HepG2 (cell line): ENCODE measurements around the gene NEK8. TPM values are rescaled to one million over a fixed set of nuclear protein-coding genes. Genes with fewer than 3 reads are reported as not detected.

Experiments
- BCL6 ChIP-seq: IDR thresholded peaks from 2 replicates; pipeline ENCODE4 v1.6.1; 2016; ENCODE audit warnings: missing genetic modification reagents, missing compliant biosample characterization
- CREB1 ChIP-seq, 2 experiments: fragments of 450-650 bp in 1 of 2; IDR thresholded peaks; 2 replicates each; pipeline ENCODE4 v1.6.1; 2016 to 2017; ENCODE audit warnings: control low read depth in 1 of 2, mild to moderate bottlenecking in 1 of 2, missing compliant biosample characterization in 1 of 2, missing genetic modification characterization in 1 of 2
- CREM ChIP-seq, 2 experiments: sonication (generic) in 1 of 2; formaldehyde crosslinking in 1 of 2; IDR thresholded peaks; 2 replicates each; pipeline versions ENCODE4 v1.4.0 to v1.6.1; 2016 to 2020; ENCODE audit warnings: antibody characterized with exemption in 1 of 2, mild to moderate bottlenecking in 1 of 2, missing genetic modification reagents in 1 of 2
- ESRRA ChIP-seq: sonication (generic); formaldehyde crosslinking; IDR thresholded peaks from 2 replicates; pipeline ENCODE4 v1.5.1; 2020; ENCODE audit warnings: mild to moderate bottlenecking, low read depth, missing genetic modification reagents
- FOXO1 ChIP-seq: sonication (generic); formaldehyde crosslinking; IDR thresholded peaks from 2 replicates; pipeline ENCODE4 v1.4.0; 2020; ENCODE audit warnings: missing genetic modification reagents
- GATAD2A ChIP-seq: IDR thresholded peaks from 2 replicates; pipeline ENCODE4 v1.6.1; 2016
- GLI4 ChIP-seq: sonication (generic); formaldehyde crosslinking; IDR thresholded peaks from 2 replicates; pipeline ENCODE4 v1.5.1; 2020; ENCODE audit warnings: missing genetic modification reagents, mild to moderate bottlenecking, moderate library complexity, borderline replicate concordance
- HDAC1 ChIP-seq: sonication (generic); formaldehyde crosslinking; IDR thresholded peaks from 2 replicates; pipeline ENCODE4 v1.5.1; 2020; ENCODE audit warnings: mild to moderate bottlenecking, missing genetic modification reagents
- MAX ChIP-seq: IDR thresholded peaks from 2 replicates; pipeline ENCODE4 v1.6.1; 2012; ENCODE audit warnings: inconsistent platforms
- NCOR1 ChIP-seq: fragments of 200-600 bp; sonication (generic); IDR thresholded peaks from 2 replicates; pipeline ENCODE4 v1.7.0; 2017; ENCODE audit warnings: antibody characterized with exemption, low read length, borderline replicate concordance
- SAP130 ChIP-seq: IDR thresholded peaks from 2 replicates; pipeline ENCODE4 v1.6.1; 2016; ENCODE audit warnings: low read depth
- SIX1 ChIP-seq: sonication (generic); formaldehyde crosslinking; IDR thresholded peaks from 2 replicates; pipeline ENCODE4 v1.4.0; 2020; ENCODE audit warnings: missing genetic modification reagents, borderline replicate concordance
- SNAPC5 ChIP-seq: sonication (generic); formaldehyde crosslinking; IDR thresholded peaks from 2 replicates; pipeline ENCODE4 v1.8.1; 2023; ENCODE audit warnings: mild to moderate bottlenecking, missing genetic modification reagents, borderline replicate concordance
- ZMYM2 ChIP-seq: sonication (generic); formaldehyde crosslinking; IDR thresholded peaks from 2 replicates; pipeline ENCODE4 v1.8.0; 2022; ENCODE audit warnings: mild to moderate bottlenecking, missing genetic modification reagents
- ZNF12 ChIP-seq: sonication (generic); formaldehyde crosslinking; IDR thresholded peaks from 2 replicates; pipeline ENCODE4 v1.5.0; 2020; ENCODE audit warnings: missing genetic modification reagents
- ZNF580 ChIP-seq: IDR thresholded peaks from 2 replicates; pipeline ENCODE4 v1.6.1; 2016; ENCODE audit warnings: low read depth, borderline replicate concordance
- ZNF597 ChIP-seq: sonication (generic); formaldehyde crosslinking; IDR thresholded peaks from 2 replicates; pipeline ENCODE4 v1.5.0; 2020; ENCODE audit warnings: missing genetic modification reagents
- ZNF792 ChIP-seq: IDR thresholded peaks from 2 replicates; pipeline ENCODE4 v1.6.1; 2016
- polyA plus RNA-seq, 8 experiments: library from polyadenylated mRNA; depleted of rRNA in 3 of 8; stranded (reverse) in 7 of 8; unstranded in 1 of 8; fragments of >200 nt; fragmentation: Illumina TruSeq in 4 of 8; extraction: Trizol in 4 of 8; gene quantifications; 2 replicates each; pipeline versions ENCODE4 v1.2.1 to v1.2.3, GENCODE V29; 2011 to 2016; ENCODE audit warnings: low read depth in 4 of 8, missing spikeins in 1 of 8, mixed read lengths in 1 of 8; ENCODE audit not compliant: insufficient read depth in 1 of 8
- total RNA-seq, 5 experiments: library from RNA; depleted of rRNA; stranded (reverse); fragments of >200 nt; fragmentation: Illumina TruSeq; extraction: Trizol; gene quantifications; 2 replicates each; pipeline ENCODE4 v1.2.3, GENCODE V29; 2016; ENCODE audit warnings: low read depth in 1 of 5
- TF ChIP-seq, protein P1 (sequence below): IDR thresholded peaks from 2 replicates; pipeline ENCODE4 v1.6.1; 2016
- TF ChIP-seq, protein P2 (sequence below): IDR thresholded peaks from 2 replicates; pipeline ENCODE4 v1.6.1; 2016; ENCODE audit warnings: missing compliant biosample characterization, missing genetic modification reagents, borderline replicate concordance

The NEK8 gene
- total and polyA plus RNA-seq, 2 of the 13 experiments (the other 11 are each of a cell fraction or from before 2014, with no cell fraction given) = 5.8 to 13.5 TPM

GRCh38 chr17:28744104-28744971, 15.8 kb downstream of the NEK8 start (continued):
- TF ChIP-seq BCL6 (CRISPR knock-in tag) = peak; percentile 48; the same call in 1 of the 2 replicates
- peak; percentile 27 for TF ChIP-seq MAX
- 0 out of 2 replicates have a peak, but pooled peaks have one; percentile 18 for TF ChIP-seq ZNF792 (CRISPR knock-in tag)
- 0 out of 2 replicates have a peak, but pooled peaks have one; percentile 22 for TF ChIP-seq GLI4 (CRISPR knock-in tag)
- peak; percentile 56 for TF ChIP-seq HDAC1 (CRISPR knock-in tag)
- TF ChIP-seq GATAD2A (CRISPR knock-in tag) = peak; percentile 51
- TF ChIP-seq, protein P1, sequence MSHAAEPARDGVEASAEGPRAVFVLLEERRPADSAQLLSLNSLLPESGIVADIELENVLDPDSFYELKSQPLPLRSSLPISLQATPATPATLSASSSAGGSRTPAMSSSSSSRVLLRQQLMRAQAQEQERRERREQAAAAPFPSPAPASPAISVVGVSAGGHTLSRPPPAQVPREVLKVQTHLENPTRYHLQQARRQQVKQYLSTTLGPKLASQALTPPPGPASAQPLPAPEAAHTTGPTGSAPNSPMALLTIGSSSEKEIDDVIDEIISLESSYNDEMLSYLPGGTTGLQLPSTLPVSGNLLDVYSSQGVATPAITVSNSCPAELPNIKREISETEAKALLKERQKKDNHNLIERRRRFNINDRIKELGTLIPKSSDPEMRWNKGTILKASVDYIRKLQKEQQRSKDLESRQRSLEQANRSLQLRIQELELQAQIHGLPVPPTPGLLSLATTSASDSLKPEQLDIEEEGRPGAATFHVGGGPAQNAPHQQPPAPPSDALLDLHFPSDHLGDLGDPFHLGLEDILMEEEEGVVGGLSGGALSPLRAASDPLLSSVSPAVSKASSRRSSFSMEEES (CRISPR knock-in tag) = peak; percentile 42
- peak; percentile 81 for TF ChIP-seq SAP130 (CRISPR knock-in tag)
- peak; percentile 99 for TF ChIP-seq CREB1 (IDR thresholded peaks at IDR 0.05)
- TF ChIP-seq CREB1 (CRISPR knock-in tag; IDR thresholded peaks at IDR 0.05) = peak; percentile 91
- TF ChIP-seq ZNF12 (CRISPR knock-in tag) = 0 out of 2 replicates have a peak, but pooled peaks have one; percentile 20
- TF ChIP-seq ZMYM2 (CRISPR knock-in tag) = peak; percentile 88
- 0 out of 2 replicates have a peak, but pooled peaks have one; percentile 10 for TF ChIP-seq SIX1 (CRISPR knock-in tag)
- no peak; the same call in 1 of the 2 replicates for TF ChIP-seq FOXO1
- TF ChIP-seq, protein P2, sequence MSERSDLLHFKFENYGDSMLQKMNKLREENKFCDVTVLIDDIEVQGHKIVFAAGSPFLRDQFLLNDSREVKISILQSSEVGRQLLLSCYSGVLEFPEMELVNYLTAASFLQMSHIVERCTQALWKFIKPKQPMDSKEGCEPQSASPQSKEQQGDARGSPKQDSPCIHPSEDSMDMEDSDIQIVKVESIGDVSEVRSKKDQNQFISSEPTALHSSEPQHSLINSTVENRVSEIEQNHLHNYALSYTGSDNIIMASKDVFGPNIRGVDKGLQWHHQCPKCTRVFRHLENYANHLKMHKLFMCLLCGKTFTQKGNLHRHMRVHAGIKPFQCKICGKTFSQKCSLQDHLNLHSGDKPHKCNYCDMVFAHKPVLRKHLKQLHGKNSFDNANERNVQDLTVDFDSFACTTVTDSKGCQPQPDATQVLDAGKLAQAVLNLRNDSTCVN = peak; percentile 35; the same call in 1 of the 2 replicates
- TF ChIP-seq SNAPC5 (CRISPR knock-in tag) = no peak
- TF ChIP-seq CREM (IDR thresholded peaks at IDR 0.05) = peak; percentile 88
- TF ChIP-seq CREM (CRISPR knock-in tag; IDR thresholded peaks at IDR 0.05) = peak; percentile 76; the same call in 1 of the 2 replicates
- no peak for TF ChIP-seq ZNF597 (CRISPR knock-in tag)
- 0 out of 2 replicates have a peak, but pooled peaks have one; percentile 14 for TF ChIP-seq ESRRA
- TF ChIP-seq NCOR1 = peak; percentile 89
- 0 out of 2 replicates have a peak, but pooled peaks have one; percentile 15 for TF ChIP-seq ZNF580 (CRISPR knock-in tag)
